Stimulated activated CD4-positive, alpha-beta T cell treated with anti-CD3 and anti-CD28 coated beads, Interleukin-2, amount 100 ng/mL, for 4 hours (primary cell): Measurements from ENCODE around the gene UBE2D1.
"Not testable (repeated sequence)": the region's sequence is repeated elsewhere in the genome, so short reads cannot be mapped to it uniquely, and the experiment has no call there.

Experiments used
- DNase-seq: peaks from one replicate; pipeline ENCODE4 v3.0.0-alpha.2; 2020; ENCODE audit warnings: low read depth

The UBE2D1 gene

DNA sequence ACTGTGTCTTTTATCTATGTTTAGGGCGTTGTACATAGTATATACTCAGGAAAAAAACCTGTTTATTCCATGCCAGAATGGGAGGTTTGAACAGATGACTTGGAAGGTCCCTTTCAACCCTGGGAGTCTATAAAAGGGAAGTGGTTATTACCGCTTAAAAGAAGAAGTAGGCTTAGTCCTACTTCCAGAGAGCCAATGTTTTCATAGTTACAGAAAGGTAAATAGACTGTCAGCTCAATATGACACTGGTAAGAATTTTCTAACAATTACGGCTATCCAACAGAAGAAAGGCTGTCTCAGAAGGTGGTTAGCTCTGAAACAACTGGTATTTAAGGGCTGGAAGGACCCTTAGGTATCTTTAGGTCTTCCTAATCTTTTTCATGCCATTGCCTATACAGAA lies 49.3 kb downstream of the UBE2D1 start:
- no peak for DNase-seq

DNA sequence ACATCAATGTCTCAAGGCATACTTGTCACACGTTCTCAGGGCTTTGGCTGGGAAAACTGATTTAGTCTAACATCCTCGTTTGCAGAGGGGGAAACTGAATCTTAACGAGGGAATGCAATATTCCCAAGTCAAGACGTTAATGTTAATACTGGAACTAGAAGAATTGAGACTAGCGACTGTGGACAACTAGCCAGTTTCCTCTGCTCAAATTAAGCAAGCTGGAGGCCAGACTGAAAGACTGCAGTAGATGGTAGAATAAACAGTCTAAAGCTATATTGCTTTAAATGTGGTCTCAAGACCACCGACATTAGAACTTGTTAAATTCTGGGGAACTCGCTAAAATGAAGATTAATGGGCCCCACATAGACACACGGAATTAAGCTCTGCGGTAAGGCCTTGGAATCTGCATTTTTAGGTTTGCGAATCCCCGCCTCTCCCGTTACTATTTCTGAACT lies 49.8 kb downstream of the UBE2D1 start:
- no peak for DNase-seq

DNA sequence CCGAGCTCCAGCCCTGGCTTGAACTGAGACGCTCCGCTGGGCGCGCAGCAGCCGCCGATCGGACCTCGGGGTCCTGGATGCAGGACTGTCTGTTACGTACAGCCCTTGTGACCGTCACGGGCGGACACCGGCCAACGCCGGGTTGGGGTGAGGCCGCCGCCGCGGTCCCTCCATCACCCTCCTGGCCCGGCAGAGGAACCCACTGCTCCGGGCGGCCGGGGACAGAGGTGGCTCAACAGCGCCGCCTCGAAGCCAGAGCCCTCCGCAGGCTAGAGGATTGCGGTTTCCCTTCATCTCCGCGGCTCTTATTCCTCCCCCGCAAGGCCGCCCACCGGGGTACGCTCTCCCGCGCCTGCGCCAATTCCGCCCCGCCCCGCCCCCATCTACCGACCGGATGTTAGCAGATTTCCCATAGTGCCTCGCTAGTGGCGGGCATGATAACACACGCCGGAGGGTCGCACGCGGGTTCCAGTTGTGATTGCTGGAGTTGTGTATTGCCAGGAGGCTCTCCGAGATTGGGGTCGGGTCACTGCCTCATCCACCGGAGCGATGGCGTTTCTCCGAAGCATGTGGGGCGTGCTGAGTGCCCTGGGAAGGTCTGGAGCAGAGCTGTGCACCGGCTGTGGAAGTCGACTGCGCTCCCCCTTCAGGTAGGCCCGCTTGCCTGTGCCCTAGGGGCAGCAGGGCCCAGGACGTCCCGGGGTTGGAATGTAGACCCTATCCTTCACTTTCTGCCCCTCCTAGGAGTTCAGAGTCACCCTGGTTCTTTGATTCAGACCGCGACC lies 50.4 kb downstream of the UBE2D1 start, which contains the start of gene TFAM:
Gene TFAM (plus strand): TSS at position 412 of the 785 bp plus-strand sequence. CDS start 138 bp downstream, at position 550.
- DNase-seq = peak; percentile 94

DNA sequence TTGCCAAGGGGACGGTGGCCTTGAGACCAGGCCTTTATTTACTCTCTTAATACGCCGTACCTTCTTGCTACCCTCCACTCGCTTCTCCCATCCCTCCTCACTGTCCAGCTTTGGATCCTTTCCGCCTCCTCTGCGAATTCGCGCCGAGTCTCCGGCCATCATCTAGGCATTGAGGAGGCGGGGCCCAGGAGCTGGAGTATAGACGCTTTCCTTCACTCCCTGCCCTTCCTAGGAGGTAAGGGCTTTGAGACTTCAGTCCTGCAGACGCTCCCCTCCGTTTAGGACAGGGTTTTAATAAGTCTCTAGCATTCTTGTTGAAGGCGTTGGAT lies 50.9 kb downstream of the UBE2D1 start:
- DNase-seq = no peak

DNA sequence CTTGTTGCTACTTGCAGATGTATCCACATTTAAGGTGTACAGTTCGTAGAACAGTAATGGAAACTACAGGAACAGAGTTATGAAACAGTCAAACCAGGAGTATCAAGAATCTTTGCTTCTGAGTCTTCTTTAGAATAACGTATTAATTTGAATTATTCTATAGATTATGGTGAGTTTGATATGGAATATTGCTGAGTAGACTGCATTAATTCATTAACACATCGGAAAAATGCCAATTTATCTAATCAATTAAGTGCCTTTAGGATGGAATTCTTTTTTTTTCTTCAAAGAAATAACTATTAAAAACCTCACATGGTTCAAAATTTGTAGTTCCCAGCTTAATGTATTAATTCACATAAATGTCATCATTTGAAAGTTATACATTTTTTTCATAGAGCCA lies 54.2 kb downstream of the UBE2D1 start:
- no peak for DNase-seq

DNA sequence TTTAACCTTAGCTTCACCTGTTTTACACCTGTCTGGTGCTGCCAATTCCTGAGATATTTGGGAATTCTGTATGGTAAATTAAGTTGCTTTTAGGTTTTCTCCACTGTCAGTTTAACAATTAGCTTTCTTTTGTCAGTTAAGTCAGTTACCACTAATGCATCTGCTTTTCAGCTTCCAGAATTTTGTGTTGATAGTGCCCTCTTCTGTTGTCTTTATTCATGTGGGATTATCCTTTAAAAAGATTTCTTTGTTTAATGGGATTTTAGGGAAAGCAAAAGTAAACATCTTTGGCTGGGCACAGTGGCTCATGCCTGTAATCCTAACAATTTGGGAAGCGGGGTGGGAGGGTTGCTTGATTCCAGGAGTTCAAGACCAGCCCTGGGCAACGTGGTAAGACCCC lies 58.5 kb downstream of the UBE2D1 start:
- DNase-seq = no peak

DNA sequence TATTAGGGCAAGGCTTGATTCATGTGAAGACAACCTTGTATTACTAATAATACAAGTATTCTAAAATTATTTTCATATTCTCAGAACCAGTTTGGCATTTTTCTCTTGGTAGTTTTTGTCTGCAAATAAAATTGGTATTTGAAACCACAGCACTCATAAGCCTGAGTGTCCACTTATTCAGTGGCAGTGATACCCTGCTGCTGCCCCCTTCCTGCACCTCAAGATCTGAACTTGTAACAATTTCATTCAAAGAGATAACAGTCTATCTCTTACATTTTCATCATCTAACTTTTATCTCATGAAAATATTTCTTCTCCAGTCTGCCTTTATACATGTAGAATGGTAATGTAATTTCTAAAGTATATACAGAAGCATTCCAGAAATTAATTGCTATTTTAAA lies 59.7 kb downstream of the UBE2D1 start:
- no peak for DNase-seq

DNA sequence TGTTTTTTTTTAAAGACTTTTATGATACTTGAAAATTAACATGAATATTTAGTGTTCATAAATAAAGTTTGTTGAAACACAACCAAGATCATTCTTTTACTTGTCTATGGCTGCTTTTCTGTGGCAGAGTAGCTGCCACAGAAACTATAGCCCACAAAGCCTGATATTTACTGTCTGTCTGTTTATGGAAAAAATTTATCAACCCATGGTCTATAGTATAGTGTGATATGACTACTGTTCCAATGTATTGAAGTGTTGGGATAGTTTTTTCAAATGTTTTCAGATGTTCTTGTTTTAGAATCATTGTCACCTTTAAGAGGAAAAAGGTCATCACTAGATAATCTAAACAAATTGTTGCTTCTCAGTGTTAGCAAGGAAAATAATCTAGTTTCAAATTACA lies 61.3 kb downstream of the UBE2D1 start:
- DNase-seq = no peak

DNA sequence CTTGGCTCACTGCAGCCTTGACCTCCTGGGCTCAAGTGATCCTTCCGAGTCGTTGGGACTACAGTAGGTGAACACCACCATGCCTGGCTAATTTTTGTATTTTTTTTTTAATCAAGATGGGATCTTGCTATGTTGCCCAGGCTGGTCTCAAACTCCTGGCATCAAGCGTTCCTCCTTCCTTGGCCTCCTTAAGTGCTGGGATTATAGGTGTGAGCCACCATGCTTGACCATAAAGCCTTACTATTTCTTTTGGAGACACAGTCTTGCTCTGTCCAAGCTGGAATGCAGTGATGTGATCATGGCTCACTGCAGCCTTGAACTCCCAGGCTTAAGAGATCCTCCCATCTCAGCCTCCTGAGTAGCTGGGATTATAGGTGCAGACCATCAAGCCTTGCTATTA lies 63.0 kb downstream of the UBE2D1 start:
- DNase-seq = no peak

DNA sequence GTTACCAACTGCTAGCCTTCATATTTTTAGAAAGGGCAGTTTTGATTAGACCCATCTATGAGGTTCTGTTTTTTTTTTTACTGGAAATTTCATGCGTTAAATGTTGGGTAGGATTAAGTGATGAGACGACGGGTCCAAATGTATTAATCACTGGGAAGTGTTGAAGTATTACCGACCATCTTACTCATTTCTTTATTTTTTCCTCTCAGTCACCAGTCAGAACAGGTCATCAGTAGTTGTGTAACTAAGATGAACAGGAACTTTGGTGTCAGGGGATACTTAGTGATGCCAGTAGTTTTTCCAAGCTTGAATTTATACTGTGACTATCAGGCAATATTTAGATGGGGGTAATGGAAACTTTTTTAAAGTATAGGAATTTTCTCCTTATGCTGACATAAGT lies 64.6 kb downstream of the UBE2D1 start:
- DNase-seq = no peak

DNA sequence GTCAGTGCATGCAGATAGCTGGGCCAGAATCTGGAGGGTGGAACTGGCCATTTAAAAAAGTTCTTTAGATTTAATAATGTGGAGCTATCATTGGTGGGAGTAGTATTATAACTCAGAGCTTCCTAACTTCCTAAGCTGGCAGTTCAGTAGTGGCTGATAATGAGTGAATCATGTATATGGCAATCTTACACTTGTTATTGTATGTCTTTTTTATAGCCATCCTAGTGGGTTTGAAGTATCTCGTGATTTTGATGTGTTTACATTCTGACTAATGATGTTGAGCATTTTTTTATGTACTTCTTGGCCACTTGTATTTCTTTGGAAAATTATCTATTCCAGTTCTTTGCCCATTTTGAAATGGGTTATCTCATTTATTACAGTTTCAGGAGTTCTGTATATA lies 65.8 kb downstream of the UBE2D1 start:
- DNase-seq = no peak

DNA sequence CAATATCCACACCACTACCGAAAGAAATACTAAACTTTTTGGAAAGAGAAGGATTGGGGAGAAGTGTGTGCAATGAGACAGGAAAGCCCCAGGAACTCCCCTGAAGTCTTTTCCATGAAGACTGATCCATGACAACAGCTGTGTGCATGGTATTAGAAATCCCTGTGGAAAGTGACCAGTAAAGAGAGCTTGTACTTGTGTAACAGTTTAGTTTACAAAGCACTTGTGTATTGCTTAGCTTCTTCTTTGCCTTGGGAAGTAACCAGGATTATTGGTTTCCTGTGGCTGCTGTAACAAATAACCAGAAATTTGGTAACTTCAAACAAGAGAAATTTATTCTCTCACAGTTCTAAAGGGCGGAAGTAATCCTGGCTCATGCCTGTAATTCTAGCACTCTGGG lies 69.2 kb downstream of the UBE2D1 start:
- no peak for DNase-seq

DNA sequence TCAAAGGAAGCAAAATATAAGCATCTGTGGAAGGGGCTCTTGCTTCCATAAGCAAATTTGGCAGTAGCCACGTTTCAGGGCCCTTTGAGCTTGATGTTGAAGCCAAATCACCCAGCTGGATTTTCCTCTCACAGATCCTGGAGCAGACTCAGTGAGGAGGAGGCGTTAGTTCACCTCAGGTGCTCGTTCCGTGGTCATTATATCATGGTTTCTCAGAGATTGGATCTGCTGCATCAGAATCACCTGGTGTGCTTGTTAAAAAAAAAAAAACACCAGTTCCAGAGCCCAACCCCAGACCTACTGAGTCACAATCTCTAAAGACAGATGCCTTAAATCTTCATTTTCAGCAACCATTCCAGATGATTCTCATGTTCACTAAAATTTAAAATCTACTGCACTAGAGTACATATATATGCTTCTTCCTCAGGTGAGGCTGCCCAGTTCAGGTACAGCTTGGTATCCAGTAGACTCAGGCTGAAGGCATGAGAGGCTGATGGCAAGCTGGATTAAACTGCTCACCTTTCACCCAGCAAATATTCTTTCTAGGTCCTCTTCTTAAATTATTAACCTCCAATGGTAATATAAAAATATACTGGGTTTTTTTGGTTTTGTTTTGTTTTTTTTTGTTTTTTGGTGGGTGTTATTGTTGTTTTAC lies 75.3 kb downstream of the UBE2D1 start:
- DNase-seq = no peak

DNA sequence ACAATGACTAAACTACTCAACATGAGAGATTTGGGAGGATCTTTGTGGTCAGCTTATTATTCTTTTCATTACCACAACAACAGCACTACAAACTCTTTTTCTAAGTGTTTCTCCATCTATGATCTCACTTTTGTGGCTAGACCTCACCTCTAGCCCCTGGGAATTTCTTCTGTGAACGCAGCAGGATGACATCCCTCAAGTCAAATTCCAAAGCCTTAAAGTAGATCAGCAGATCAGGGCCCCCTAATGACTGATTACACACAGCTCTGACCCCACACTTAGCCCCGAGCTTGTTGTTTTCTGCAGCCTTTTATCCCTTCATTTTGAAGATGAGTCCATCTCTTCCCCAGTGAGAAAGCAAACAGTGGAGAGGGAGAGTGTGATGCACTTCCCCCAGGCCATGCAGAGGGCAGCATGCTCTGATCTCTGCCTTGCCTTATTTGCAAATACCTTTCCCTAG lies 77.7 kb downstream of the UBE2D1 start:
- no peak for DNase-seq

DNA sequence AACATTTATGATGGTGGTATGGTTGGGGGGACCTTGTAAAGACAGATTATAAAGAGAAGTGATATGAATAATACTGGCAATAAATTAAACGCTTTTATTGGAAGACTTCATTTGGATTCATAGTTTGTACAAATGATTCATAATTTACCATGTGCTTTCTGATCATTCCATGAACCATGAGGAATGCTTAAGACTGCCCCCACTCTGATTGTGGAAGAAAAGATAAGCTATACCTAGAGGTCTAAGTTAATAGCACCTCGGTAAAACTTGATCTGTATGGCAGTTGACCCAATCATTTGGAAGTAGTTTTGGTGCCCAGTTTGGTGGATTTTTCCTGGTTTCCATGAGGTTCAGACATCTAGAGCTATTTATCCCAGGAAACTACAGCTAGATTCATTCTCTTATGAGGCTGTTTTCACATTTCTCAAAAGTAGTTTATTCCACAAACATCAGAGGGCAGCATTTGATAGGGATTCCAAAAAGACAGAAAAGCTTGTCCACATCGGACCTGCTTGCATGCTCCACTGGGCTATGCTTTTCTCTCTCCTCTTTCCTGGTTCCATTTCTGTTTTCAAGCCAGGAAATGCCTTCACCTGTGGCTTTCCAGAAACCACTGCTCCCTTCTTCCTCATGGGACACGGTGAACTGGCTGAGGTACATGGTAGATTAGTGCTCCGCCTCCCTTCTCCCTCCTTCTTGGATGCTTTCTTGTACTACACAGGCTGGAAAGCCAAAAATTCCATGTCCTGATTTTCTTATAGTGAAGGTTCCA lies 79.7 kb downstream of the UBE2D1 start:
- DNase-seq = no peak

DNA sequence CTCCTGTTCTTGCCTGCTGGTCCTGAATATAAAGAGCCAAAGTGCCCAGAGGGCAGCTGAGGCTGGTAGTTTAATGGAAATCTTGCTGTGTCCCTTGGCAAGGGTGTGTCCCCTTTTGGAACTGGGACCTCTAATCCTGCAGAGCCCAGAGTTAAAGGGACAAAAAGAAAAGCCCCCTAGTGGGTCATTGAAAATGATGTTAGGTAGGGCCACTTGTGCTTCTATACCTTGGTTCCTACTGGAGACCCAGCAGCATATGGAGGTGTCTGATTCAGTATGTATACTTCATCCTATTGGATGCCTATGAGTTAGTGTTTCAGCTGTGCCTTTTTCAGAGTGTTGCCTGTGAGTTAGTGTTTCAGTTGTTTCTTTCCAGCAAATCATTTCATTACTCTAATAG lies 81.0 kb downstream of the UBE2D1 start:
- no peak for DNase-seq

DNA sequence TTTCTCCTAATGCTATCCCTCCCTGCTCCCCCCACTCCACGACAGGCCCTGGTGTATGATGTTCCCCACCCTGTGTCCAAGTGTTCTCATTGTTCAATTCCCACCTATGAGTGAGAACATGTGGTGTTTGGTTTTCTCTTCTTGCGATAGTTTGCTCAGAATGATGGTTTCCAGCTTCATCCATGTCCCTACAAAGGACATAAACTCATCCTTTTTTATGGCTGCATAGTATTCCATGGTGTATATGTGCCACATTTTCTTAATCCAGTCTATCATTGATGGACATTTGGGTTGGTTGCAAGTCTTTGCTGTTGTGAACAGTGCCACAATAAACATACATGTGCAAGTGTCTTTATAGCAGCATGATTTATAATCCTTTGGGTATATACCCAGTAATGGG lies 83.1 kb downstream of the UBE2D1 start:
- not testable (repeated sequence) for DNase-seq
